ENCODE measurements around the gene ACVR1. TPM values are rescaled to one million over a fixed set of nuclear protein-coding genes. Genes with fewer than 3 reads are reported as not detected.

Gene ACVR1
- total RNA-seq, 1 experiment from 2014 or later, result 11.1 TPM

- Mint-ChIP-seq H3K4me3 (ENCODE audit: unreplicated experiment) (no peak overlapping the region), H3K36me3 (ENCODE audit: insufficient read depth, unreplicated experiment) (no peaks in the 10 kb centered on the region), H3K27me3 (ENCODE audit: insufficient read depth, unreplicated experiment) (no peaks in the 10 kb centered on the region), H3K27ac (ENCODE audit: unreplicated experiment) (no peak overlapping the region), H3K4me1 (ENCODE audit: low read depth, unreplicated experiment) (peaks cover 7% of the 10 kb centered on the region), H3K9me3 (ENCODE audit: unreplicated experiment) (no peaks in the 10 kb centered on the region)
- ChIA-PET POLR2A (no interaction called here), CTCF (no interaction called here)
- Histone ChIP-seq H3K9me3 (no peaks in the 10 kb centered on the region), H3K36me3 (ENCODE audit: control insufficient read depth, insufficient read depth, low read length) (no peaks in the 10 kb centered on the region), H3K27me3 (replicated peaks; ENCODE audit: control insufficient read depth, insufficient read depth, low read length) (no peaks in the 10 kb centered on the region), H3K4me1 (peaks cover 27% of the 10 kb centered on the region), H3K4me3 (ENCODE audit: low read depth, low read length) (no peak overlapping the region)
- intact Hi-C loops (cut with micrococcal nuclease; ENCODE audit: unreplicated experiment), result loop anchor here (5.0 kb wide), 1 partner anchor 218 kb away; no protein-coding TSS in a partner anchor
- DNase-seq, result no peak
- TF ChIP-seq CTCF (IDR thresholded peaks at IDR 0.05; ENCODE audit: insufficient read depth in 1 of 2, low read depth in 1 of 2, low read length in 1 of 2, severe bottlenecking in 1 of 2, unreplicated experiment in 1 of 2), result no peak
- BruUV-seq (replicated peaks), result no TSS peak
Measured at GRCh38 chr2:157735532-157735931, 140.6 kb downstream of the ACVR1 start.

- no peaks in the 10 kb centered on the region for H3K36me3 Mint-ChIP-seq (ENCODE audit: insufficient read depth, unreplicated experiment)
- POLR2A ChIA-PET, result no interaction called here
- BruUV-seq (replicated peaks), result no TSS peak
- H3K4me1 Mint-ChIP-seq (ENCODE audit: low read depth, unreplicated experiment), result peaks cover 5% of the 10 kb centered on the region
- Histone ChIP-seq H3K36me3 (ENCODE audit: control insufficient read depth, insufficient read depth, low read length) (no peaks in the 10 kb centered on the region), H3K4me1 (peaks cover 22% of the 10 kb centered on the region), H3K27me3 (replicated peaks; ENCODE audit: control insufficient read depth, insufficient read depth, low read length) (no peaks in the 10 kb centered on the region), H3K4me3 (ENCODE audit: low read depth, low read length) (no peak overlapping the region), H3K9me3 (no peaks in the 10 kb centered on the region)
- intact Hi-C loops (cut with micrococcal nuclease; ENCODE audit: unreplicated experiment), result no loop called here
- TF ChIP-seq CTCF (IDR thresholded peaks at IDR 0.05; ENCODE audit: insufficient read depth in 1 of 2, low read depth in 1 of 2, low read length in 1 of 2, severe bottlenecking in 1 of 2, unreplicated experiment in 1 of 2), result no peak
- no peak for DNase-seq
- peaks cover 14% of the 10 kb centered on the region for H3K9me3 Mint-ChIP-seq (ENCODE audit: unreplicated experiment)
- CTCF ChIA-PET, result no interaction called here
- no peaks in the 10 kb centered on the region for H3K27me3 Mint-ChIP-seq (ENCODE audit: insufficient read depth, unreplicated experiment)
- H3K27ac Mint-ChIP-seq (ENCODE audit: unreplicated experiment), result no peak overlapping the region
- H3K4me3 Mint-ChIP-seq (ENCODE audit: unreplicated experiment), result no peak overlapping the region
Measured at GRCh38 chr2:157733263-157733662, 142.9 kb downstream of the ACVR1 start.

GRCh38 chr2:157732596-157732995, 143.5 kb downstream of the ACVR1 start:
- Mint-ChIP-seq H3K4me3 (ENCODE audit: unreplicated experiment) (no peak overlapping the region), H3K9me3 (ENCODE audit: unreplicated experiment) (peaks cover 14% of the 10 kb centered on the region), H3K27me3 (ENCODE audit: insufficient read depth, unreplicated experiment) (no peaks in the 10 kb centered on the region), H3K36me3 (ENCODE audit: insufficient read depth, unreplicated experiment) (no peaks in the 10 kb centered on the region), H3K4me1 (ENCODE audit: low read depth, unreplicated experiment) (no peaks in the 10 kb centered on the region), H3K27ac (ENCODE audit: unreplicated experiment) (no peak overlapping the region)
- no peak overlapping the region for H3K4me3 ChIP-seq (ENCODE audit: low read depth, low read length)
- ChIA-PET CTCF (no interaction called here), POLR2A (no interaction called here)
- intact Hi-C loops (cut with micrococcal nuclease; ENCODE audit: unreplicated experiment), result no loop called here
- no peaks in the 10 kb centered on the region for H3K27me3 ChIP-seq (replicated peaks; ENCODE audit: control insufficient read depth, insufficient read depth, low read length)
- H3K4me1 ChIP-seq, result peaks cover 15% of the 10 kb centered on the region
- no peak for TF ChIP-seq CTCF (IDR thresholded peaks at IDR 0.05; ENCODE audit: insufficient read depth in 1 of 2, low read depth in 1 of 2, low read length in 1 of 2, severe bottlenecking in 1 of 2, unreplicated experiment in 1 of 2)
- no peaks in the 10 kb centered on the region for H3K9me3 ChIP-seq
- BruUV-seq (replicated peaks), result no TSS peak
- no peak for DNase-seq
- H3K36me3 ChIP-seq (ENCODE audit: control insufficient read depth, insufficient read depth, low read length), result no peaks in the 10 kb centered on the region
